ENCODE results near the gene APOBEC3C.

- TF ChIP-seq POLR2A (IDR thresholded peaks at IDR 0.05) (no peak), CTCF (IDR thresholded peaks at IDR 0.05) (peak; percentile 65 to 93 (median 86))
Measured at GRCh38 chr22:39003165-39003638, 10.9 kb upstream of the APOBEC3C start.

All from body of pancreas (tissue), 4 donors.